DND-41 (cell line): ENCODE results near the gene FBXO9.

Experiments
- ATAC-seq: fragments of 200-7000 bp; cut with Tn5 transposase; 3 replicates; pipeline ENCODE4 v1.9.1; 2021; ENCODE audit warnings: low read depth; ENCODE audit not compliant: insufficient read depth
- DNase-seq: peaks from one replicate; pipeline ENCODE4 v3.0.0-alpha.2; 2020
- H2AFZ ChIP-seq: 2 replicates; pipeline ENCODE4 v1.6.0; 2012; ENCODE audit warnings: low read depth, low read length
- H3K27ac ChIP-seq: 2 replicates; pipeline ENCODE4 v1.5.1; 2012; ENCODE audit warnings: low read length, inconsistent platforms
- H3K27me3 ChIP-seq: fragments of 200-600 bp; sonication (generic); 2 replicates; pipeline ENCODE4 v1.6.0; 2012; ENCODE audit warnings: low read length, mild to moderate bottlenecking, inconsistent platforms; ENCODE audit not compliant: insufficient read depth, poor library complexity
- H3K36me3 ChIP-seq: 2 replicates; pipeline ENCODE4 v1.5.1; 2012; ENCODE audit warnings: low read length, inconsistent platforms; ENCODE audit not compliant: insufficient read depth
- H3K4me1 ChIP-seq: 2 replicates; pipeline ENCODE4 v1.5.1; 2012; ENCODE audit warnings: mild to moderate bottlenecking, low read length; ENCODE audit not compliant: insufficient read depth
- H3K4me2 ChIP-seq: 2 replicates; pipeline ENCODE4 v1.6.0; 2012; ENCODE audit warnings: mild to moderate bottlenecking, moderate library complexity, low read length, inconsistent platforms; ENCODE audit not compliant: insufficient read depth
- H3K4me3 ChIP-seq, 2 experiments: fragments of 200-600 bp in 1 of 2; shearing (Covaris generic) in 1 of 2; 2 replicates each; pipeline ENCODE4 v1.5.1; 2012 to 2016; ENCODE audit warnings: inconsistent platforms in 2 of 2, low read length in 2 of 2, mild to moderate bottlenecking in 2 of 2, low read depth in 1 of 2, moderate library complexity in 1 of 2
- H3K79me2 ChIP-seq: 2 replicates; pipeline ENCODE4 v1.6.0; 2012; ENCODE audit warnings: low read length, inconsistent platforms; ENCODE audit not compliant: insufficient read depth
- H3K9ac ChIP-seq: 2 replicates; pipeline ENCODE4 v1.6.0; 2012; ENCODE audit warnings: low read depth, mild to moderate bottlenecking, inconsistent platforms, low read length, moderate library complexity
- H3K9me3 ChIP-seq: 2 replicates; pipeline ENCODE4 v1.5.1; 2012; ENCODE audit warnings: low read length, moderate library complexity, mild to moderate bottlenecking, inconsistent platforms; ENCODE audit not compliant: insufficient read depth, severe bottlenecking
- H4K20me1 ChIP-seq: 2 replicates; pipeline ENCODE4 v1.6.0; 2012; ENCODE audit warnings: low read length; ENCODE audit not compliant: insufficient read depth
- EZH2 ChIP-seq: IDR thresholded peaks from 3 replicates; pipeline ENCODE4 v1.6.1; 2012; ENCODE audit warnings: borderline replicate concordance, low read depth, mild to moderate bottlenecking, moderate library complexity, low read length, inconsistent platforms; ENCODE audit not compliant: severe bottlenecking
- TF ChIP-seq, protein P1 (sequence below): IDR thresholded peaks from 2 replicates; pipeline ENCODE4 v1.5.1; 2012; ENCODE audit warnings: borderline replicate concordance, low read length, moderate library complexity, mild to moderate bottlenecking; ENCODE audit not compliant: poor library complexity, severe bottlenecking; ENCODE audit errors: extremely low read depth

Gene FBXO9

GRCh38 chr6:53095270-53095669 is 30.1 kb downstream of the FBXO9 start:
- Histone ChIP-seq H3K4me1 (no peaks in the 10 kb centered on the region), H3K36me3 (peaks cover 87% of the 10 kb centered on the region), H4K20me1 (no peaks in the 10 kb centered on the region), H3K9ac (no peak overlapping the region), H3K9me3 (no peaks in the 10 kb centered on the region), H2AFZ (no peak overlapping the region), H3K27me3 (no peaks in the 10 kb centered on the region), H3K4me2 (no peak overlapping the region), H3K27ac (no peak overlapping the region), H3K79me2 (no peaks in the 10 kb centered on the region), H3K4me3 (no peak overlapping the region)
- TF ChIP-seq, protein P1, sequence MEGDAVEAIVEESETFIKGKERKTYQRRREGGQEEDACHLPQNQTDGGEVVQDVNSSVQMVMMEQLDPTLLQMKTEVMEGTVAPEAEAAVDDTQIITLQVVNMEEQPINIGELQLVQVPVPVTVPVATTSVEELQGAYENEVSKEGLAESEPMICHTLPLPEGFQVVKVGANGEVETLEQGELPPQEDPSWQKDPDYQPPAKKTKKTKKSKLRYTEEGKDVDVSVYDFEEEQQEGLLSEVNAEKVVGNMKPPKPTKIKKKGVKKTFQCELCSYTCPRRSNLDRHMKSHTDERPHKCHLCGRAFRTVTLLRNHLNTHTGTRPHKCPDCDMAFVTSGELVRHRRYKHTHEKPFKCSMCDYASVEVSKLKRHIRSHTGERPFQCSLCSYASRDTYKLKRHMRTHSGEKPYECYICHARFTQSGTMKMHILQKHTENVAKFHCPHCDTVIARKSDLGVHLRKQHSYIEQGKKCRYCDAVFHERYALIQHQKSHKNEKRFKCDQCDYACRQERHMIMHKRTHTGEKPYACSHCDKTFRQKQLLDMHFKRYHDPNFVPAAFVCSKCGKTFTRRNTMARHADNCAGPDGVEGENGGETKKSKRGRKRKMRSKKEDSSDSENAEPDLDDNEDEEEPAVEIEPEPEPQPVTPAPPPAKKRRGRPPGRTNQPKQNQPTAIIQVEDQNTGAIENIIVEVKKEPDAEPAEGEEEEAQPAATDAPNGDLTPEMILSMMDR, result no peak
- no peak for TF ChIP-seq EZH2
- ATAC-seq, result no peak
- DNase-seq, result no peak

DNA sequence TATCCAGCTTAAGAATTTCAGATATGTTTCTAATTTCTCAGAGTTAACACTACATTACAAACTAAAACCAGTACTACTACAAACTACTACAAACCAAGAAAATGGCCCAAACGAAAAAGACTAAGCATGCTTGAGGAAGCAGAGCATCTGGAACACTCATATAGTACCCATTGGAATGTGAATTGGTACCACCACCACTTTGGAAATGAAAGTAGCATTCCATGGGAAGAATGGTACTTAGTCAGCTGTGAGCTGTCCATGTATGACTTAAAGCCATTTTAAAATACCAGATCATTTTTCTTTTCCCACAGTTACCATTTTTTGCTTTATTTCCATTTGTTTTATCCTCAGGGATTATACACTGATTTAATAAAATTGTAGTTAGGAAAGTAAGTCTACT is 30.5 kb downstream of the FBXO9 start:
- peaks cover 83% of the 10 kb centered on the region for H3K36me3 ChIP-seq

GRCh38 chr6:53100561-53100960 is 35.4 kb downstream of the FBXO9 start:
- Histone ChIP-seq H3K4me3 (no peak overlapping the region), H3K27me3 (no peaks in the 10 kb centered on the region), H4K20me1 (no peaks in the 10 kb centered on the region), H3K79me2 (no peaks in the 10 kb centered on the region), H3K9ac (no peak overlapping the region), H3K4me2 (no peak overlapping the region), H3K9me3 (no peaks in the 10 kb centered on the region), H3K27ac (no peak overlapping the region), H3K36me3 (peaks cover 51% of the 10 kb centered on the region), H3K4me1 (no peaks in the 10 kb centered on the region), H2AFZ (no peak overlapping the region)
- DNase-seq, result no peak
- no peak for TF ChIP-seq EZH2
- TF ChIP-seq, protein P1, result no peak
- no peak for ATAC-seq

More for the DNA sequence above, 30.5 kb downstream of the FBXO9 start:
- no peaks in the 10 kb centered on the region for H4K20me1 ChIP-seq
- H3K27me3 ChIP-seq, result no peaks in the 10 kb centered on the region
- H3K79me2 ChIP-seq, result no peaks in the 10 kb centered on the region
- no peak overlapping the region for H2AFZ ChIP-seq
- H3K27ac ChIP-seq, result no peak overlapping the region
- H3K9me3 ChIP-seq, result no peaks in the 10 kb centered on the region
- no peak for ATAC-seq
- no peaks in the 10 kb centered on the region for H3K4me1 ChIP-seq
- TF ChIP-seq, protein P1, result no peak
- TF ChIP-seq EZH2, result no peak
- no peak for DNase-seq
- no peak overlapping the region for H3K9ac ChIP-seq
- H3K4me3 ChIP-seq, result no peak overlapping the region
- H3K4me2 ChIP-seq, result no peak overlapping the region

DNA sequence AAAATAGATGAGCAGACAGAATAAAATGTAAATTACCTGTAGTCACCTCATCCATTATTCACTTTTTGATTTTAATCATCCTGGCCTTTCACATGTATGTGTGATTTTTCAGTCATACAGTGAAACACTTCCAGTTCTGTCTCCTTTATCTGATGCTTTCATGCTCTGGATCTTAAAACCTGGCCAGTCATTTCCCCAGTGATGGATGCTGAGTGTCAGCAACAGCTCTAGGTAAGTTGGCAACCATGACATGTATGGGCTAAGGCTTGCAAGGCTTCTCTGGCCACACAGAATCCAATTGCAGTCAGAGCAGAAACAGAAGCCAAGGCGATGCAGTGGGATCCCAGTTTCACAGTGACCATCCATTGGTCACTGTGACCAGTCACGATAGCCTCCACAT is 35.8 kb downstream of the FBXO9 start:
- H3K4me2 ChIP-seq, result no peak overlapping the region
- H2AFZ ChIP-seq, result no peak overlapping the region
- H3K4me1 ChIP-seq, result no peaks in the 10 kb centered on the region
- H4K20me1 ChIP-seq, result no peaks in the 10 kb centered on the region
- no peak overlapping the region for H3K27ac ChIP-seq
- H3K79me2 ChIP-seq, result no peaks in the 10 kb centered on the region
- no peak for ATAC-seq
- DNase-seq, result no peak
- peaks cover 46% of the 10 kb centered on the region for H3K36me3 ChIP-seq
- H3K4me3 ChIP-seq, result no peak overlapping the region
- H3K9ac ChIP-seq, result no peak overlapping the region
- H3K27me3 ChIP-seq, result no peaks in the 10 kb centered on the region
- TF ChIP-seq EZH2, result no peak
- TF ChIP-seq, protein P1, result no peak
- no peaks in the 10 kb centered on the region for H3K9me3 ChIP-seq
